ENCODE measurements around the gene BIN1.

BIN1 gene

GRCh38 chr2:127080226-127080937, 26.6 kb downstream of the BIN1 start:
- H3K4me3 ChIP-seq (ENCODE audit: control insufficient read depth, low read depth, low read length): no peak overlapping the region
- TF ChIP-seq, protein P1, sequence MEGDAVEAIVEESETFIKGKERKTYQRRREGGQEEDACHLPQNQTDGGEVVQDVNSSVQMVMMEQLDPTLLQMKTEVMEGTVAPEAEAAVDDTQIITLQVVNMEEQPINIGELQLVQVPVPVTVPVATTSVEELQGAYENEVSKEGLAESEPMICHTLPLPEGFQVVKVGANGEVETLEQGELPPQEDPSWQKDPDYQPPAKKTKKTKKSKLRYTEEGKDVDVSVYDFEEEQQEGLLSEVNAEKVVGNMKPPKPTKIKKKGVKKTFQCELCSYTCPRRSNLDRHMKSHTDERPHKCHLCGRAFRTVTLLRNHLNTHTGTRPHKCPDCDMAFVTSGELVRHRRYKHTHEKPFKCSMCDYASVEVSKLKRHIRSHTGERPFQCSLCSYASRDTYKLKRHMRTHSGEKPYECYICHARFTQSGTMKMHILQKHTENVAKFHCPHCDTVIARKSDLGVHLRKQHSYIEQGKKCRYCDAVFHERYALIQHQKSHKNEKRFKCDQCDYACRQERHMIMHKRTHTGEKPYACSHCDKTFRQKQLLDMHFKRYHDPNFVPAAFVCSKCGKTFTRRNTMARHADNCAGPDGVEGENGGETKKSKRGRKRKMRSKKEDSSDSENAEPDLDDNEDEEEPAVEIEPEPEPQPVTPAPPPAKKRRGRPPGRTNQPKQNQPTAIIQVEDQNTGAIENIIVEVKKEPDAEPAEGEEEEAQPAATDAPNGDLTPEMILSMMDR (IDR thresholded peaks at IDR 0.05; ENCODE audit: control insufficient read depth, insufficient read depth, low read depth, low read length, missing control alignments): no peak

DNA sequence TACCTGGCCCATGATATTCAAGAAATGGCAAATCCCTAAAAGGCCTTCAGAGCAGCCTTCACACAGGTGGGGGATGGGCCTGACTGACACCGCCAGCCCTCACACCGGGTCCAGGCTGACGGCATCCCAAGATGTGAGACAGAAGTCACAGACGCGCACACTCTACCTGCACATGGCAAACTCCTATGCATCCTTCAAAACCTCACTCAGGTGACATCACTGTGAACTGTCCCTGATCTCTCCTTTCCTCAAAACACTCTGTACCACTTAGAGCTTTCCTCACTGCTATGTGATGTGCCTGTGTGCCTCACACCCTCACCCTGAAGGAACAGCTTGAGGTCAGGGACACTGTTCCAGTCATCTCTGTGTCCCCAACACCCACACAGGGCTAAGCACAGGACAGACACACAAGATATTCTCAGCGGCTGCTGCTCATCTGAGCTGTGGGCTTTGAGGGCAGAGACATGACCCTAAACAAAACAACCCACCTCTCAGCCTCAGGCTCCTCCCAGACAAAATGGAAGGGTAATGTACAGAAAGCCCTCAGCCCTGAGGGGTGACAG, 27.5 kb downstream of the BIN1 start:
- no peak for DNase-seq (ENCODE audit: low read depth)
- H3K4me3 ChIP-seq (ENCODE audit: control insufficient read depth, low read depth, low read length): no peak overlapping the region
- TF ChIP-seq, protein P1 (IDR thresholded peaks at IDR 0.05; ENCODE audit: control insufficient read depth, insufficient read depth, low read depth, low read length, missing control alignments): no peak

More at GRCh38 chr2:127080226-127080937, 26.6 kb downstream of the BIN1 start:
- no peak for DNase-seq (ENCODE audit: low read depth)

DNA sequence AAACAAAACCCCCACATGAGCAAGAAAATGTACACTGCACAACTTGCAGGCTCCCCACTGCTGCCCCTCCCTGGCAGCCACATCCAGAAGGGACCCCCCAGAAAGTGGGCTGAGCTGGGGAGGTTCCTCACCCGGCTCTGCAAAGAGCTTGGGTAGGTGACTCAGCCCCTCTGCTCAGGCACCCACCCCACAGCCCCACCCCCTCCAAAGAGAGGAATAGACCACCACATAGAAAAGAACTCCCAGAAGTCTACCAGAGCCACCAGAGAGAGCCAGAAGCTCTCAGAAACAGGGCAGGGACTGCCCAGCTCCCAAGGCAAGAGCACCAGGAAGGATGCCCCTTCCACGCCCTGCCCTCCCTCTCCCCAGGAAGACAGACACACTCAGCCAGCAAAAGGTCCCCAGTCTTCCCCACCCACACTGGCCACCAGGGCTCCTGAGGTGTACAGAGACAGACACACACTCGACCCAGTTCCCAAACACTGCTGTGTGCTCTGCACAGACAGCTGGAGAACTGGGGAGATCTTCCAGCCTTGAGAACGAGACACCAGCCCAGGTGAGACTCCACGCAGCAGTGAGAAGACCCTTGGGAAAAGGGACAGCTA, 28.2 kb downstream of the BIN1 start:
- no peak overlapping the region for H3K4me3 ChIP-seq (ENCODE audit: control insufficient read depth, low read depth, low read length)
- DNase-seq (ENCODE audit: low read depth): no peak
- TF ChIP-seq, protein P1 (IDR thresholded peaks at IDR 0.05; ENCODE audit: control insufficient read depth, insufficient read depth, low read depth, low read length, missing control alignments): no peak

- TF ChIP-seq, protein P1 (IDR thresholded peaks at IDR 0.05; ENCODE audit: control insufficient read depth, insufficient read depth, low read depth, low read length, missing control alignments): no peak
- DNase-seq (ENCODE audit: low read depth): no peak
- no peak overlapping the region for H3K4me3 ChIP-seq (ENCODE audit: control insufficient read depth, low read depth, low read length)
These were observed 28.9 kb downstream of the BIN1 start for GRCh38 chr2:127078028-127078427.

GRCh38 chr2:127076924-127077323, 30.0 kb downstream of the BIN1 start:
- DNase-seq (ENCODE audit: low read depth): no peak
- H3K4me3 ChIP-seq (ENCODE audit: control insufficient read depth, low read depth, low read length): no peak overlapping the region
- TF ChIP-seq, protein P1 (IDR thresholded peaks at IDR 0.05; ENCODE audit: control insufficient read depth, insufficient read depth, low read depth, low read length, missing control alignments): no peak

DNA sequence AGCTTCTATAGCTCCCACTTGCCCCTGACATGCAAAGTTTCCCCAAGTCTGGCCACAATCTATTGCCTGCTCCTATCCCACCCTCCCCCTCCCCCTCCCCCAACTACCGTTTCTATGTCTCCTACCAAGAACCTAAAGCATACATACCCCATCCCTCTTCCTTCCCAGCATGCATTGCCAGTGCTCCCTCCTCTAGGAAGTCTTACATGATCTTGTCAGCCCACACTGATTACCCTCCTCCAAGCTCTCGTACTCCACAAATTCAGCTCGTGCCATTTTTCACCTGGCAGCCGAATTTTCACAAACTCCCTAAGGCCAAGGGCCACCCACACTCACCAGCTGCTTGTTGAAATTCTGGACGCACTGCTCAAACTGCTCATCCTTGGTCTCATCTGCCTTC, 30.7 kb downstream of the BIN1 start:
- TF ChIP-seq, protein P1 (IDR thresholded peaks at IDR 0.05; ENCODE audit: control insufficient read depth, insufficient read depth, low read depth, low read length, missing control alignments): no peak
- no peak overlapping the region for H3K4me3 ChIP-seq (ENCODE audit: control insufficient read depth, low read depth, low read length)
- no peak for DNase-seq (ENCODE audit: low read depth)
